ENCODE measurements around the gene LRTM2.

GRCh38 chr12:1826867-1827705 lies 6.7 kb downstream of the LRTM2 start:
- TF ChIP-seq POLR2AphosphoS5 (IDR thresholded peaks at IDR 0.05; ENCODE audit: low read depth, low read length) (no peak), POLR2A (IDR thresholded peaks at IDR 0.05; ENCODE audit: low read depth, low read length) (no peak), TAF1 (IDR thresholded peaks at IDR 0.05; ENCODE audit: low read depth, low read length) (no peak), SPI1 (IDR thresholded peaks at IDR 0.05; ENCODE audit: low read depth, low read length) (no peak)
